ENCODE measurements around the gene LRRC28. TPM values are rescaled to one million over a fixed set of nuclear protein-coding genes. Genes with fewer than 3 reads are reported as not detected.

Gene LRRC28
- total RNA-seq, 1 experiment from 2014 or later, result 21.4 TPM

DNA sequence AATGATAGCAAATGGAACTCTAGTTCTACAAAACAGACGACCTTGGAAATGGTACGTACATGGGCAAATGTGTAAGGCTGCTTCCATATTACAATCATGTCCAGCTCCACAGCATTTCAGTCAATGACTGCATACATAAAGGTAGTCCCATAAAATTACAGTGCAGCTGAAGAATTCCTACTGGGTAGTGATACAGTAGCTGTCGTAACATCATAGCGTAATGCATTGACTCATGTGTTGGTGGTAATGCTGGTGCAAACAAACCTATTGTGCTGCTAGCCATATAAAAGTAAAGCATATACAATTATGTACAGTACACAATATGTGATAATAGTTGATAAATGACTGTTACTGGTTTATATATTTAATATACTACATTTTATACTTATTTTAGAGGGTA is 20.4 kb upstream of the LRRC28 start:
- Histone ChIP-seq H3K79me2 (ENCODE audit: insufficient read depth, low read length) (no peaks in the 10 kb centered on the region), H3K9ac (ENCODE audit: low read length) (no peak overlapping the region), H3K27me3 (ENCODE audit: insufficient read depth, low read length) (no peaks in the 10 kb centered on the region), H2AFZ (ENCODE audit: low read depth, low read length, poor library complexity, severe bottlenecking) (no peak overlapping the region), H3K27ac (ENCODE audit: low read depth, low read length) (no peak overlapping the region), H3K4me1 (ENCODE audit: control insufficient read depth in 1 of 2, insufficient read depth in 2 of 2, low read length in 2 of 2) (no peaks in the 10 kb centered on the region), H4K20me1 (ENCODE audit: insufficient read depth) (no peaks in the 10 kb centered on the region), H3K9me2 (ENCODE audit: insufficient read depth) (no peaks in the 10 kb centered on the region), H3K9me3 (ENCODE audit: control insufficient read depth in 1 of 2, insufficient read depth in 1 of 2, low read depth in 1 of 2, low read length in 2 of 2) (no peaks in the 10 kb centered on the region), H3K4me2 (ENCODE audit: low read length) (no peak overlapping the region), H3K4me3 (replicated peaks in 1 of 2; ENCODE audit: low read depth in 1 of 2, low read length in 2 of 2) (no peak overlapping the region), H3K36me3 (ENCODE audit: control insufficient read depth in 1 of 2, insufficient read depth in 2 of 2, low read length in 2 of 2) (no peaks in the 10 kb centered on the region)
- intact Hi-C loops (cut with micrococcal nuclease), result no loop called here
- no peak for DNase-seq (ENCODE audit: low read depth, low spot score)
- CTCF ChIA-PET, result no interaction called here
- TF ChIP-seq ZNF274 (IDR thresholded peaks at IDR 0.05; ENCODE audit: low read depth, low read length), result no peak
- TF ChIP-seq CBX3 (IDR thresholded peaks at IDR 0.05; ENCODE audit: low read depth), result no peak
- no peak for TF ChIP-seq EZH2 (IDR thresholded peaks at IDR 0.05)
- TF ChIP-seq CTCF (IDR thresholded peaks at IDR 0.05 in 2 of 3, conservative IDR thresholded peaks at IDR 0.05 in 1 of 3; ENCODE audit: borderline replicate concordance in 1 of 3, insufficient read depth in 1 of 3, low read depth in 2 of 3, low read length in 2 of 3), result no peak
- TF ChIP-seq TCF7L2 (IDR thresholded peaks at IDR 0.05; ENCODE audit: borderline replicate concordance, extremely low read depth, insufficient read depth, insufficient read length), result no peak
- TF ChIP-seq POLR2AphosphoS5 (IDR thresholded peaks at IDR 0.05; ENCODE audit: low read depth, low read length), result no peak
- no peak for TF ChIP-seq EZH2phosphoT487 (IDR thresholded peaks at IDR 0.05; ENCODE audit: borderline replicate concordance)
- no peak for TF ChIP-seq ZFX (IDR thresholded peaks at IDR 0.05)
- no peak for TF ChIP-seq SP1 (IDR thresholded peaks at IDR 0.05; ENCODE audit: low read depth)
- TF ChIP-seq ELF1 (IDR thresholded peaks at IDR 0.05; ENCODE audit: borderline replicate concordance, low read depth), result no peak
- BruUV-seq (replicated peaks), result no TSS peak
- POLR2A ChIA-PET, result no interaction called here
- ATAC-seq, result no peak
- RAD21 ChIA-PET (ENCODE audit: low non-redundant PET in 1 of 2, low total read pairs in 2 of 2, uncharacterized antibody in 2 of 2, unreplicated experiment in 2 of 2), result no interaction called here

Measured in HCT116 (cell line).